ENCODE data around the gene STK33. TPM values are rescaled to one million over a fixed set of nuclear protein-coding genes. Genes with fewer than 3 reads are reported as not detected.

Gene STK33
- total and polyA plus RNA-seq, 12 donors: 6.9 to 37.9 (median 30.1) TPM

DNA sequence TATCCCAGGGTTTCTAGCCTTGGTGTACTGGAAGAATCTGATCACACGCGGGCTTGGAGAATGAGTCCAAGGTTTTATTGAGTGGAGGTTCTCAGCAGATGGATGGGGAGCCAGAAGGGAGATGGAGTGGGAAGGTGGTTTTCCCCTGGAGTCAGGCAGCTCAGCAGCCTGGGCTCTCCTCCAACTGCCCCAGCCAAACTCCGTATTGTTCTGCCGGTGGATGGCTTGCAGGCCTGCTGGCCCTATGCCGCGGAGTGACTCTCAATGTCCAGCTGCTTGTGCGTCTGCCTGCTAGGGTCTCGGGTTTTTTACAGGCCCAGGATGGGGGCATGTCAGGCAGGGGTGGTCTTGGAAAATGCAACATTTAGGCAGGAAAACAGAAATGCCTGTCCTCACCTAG is 168.0 kb downstream of the STK33 start:
- peak in 1 of 2 donors; percentile 48 for DNase-seq
- intact Hi-C loops (cut with DNase I): no loop called here
- TF ChIP-seq, protein P1, sequence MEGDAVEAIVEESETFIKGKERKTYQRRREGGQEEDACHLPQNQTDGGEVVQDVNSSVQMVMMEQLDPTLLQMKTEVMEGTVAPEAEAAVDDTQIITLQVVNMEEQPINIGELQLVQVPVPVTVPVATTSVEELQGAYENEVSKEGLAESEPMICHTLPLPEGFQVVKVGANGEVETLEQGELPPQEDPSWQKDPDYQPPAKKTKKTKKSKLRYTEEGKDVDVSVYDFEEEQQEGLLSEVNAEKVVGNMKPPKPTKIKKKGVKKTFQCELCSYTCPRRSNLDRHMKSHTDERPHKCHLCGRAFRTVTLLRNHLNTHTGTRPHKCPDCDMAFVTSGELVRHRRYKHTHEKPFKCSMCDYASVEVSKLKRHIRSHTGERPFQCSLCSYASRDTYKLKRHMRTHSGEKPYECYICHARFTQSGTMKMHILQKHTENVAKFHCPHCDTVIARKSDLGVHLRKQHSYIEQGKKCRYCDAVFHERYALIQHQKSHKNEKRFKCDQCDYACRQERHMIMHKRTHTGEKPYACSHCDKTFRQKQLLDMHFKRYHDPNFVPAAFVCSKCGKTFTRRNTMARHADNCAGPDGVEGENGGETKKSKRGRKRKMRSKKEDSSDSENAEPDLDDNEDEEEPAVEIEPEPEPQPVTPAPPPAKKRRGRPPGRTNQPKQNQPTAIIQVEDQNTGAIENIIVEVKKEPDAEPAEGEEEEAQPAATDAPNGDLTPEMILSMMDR (IDR thresholded peaks at IDR 0.05): no peak
- Histone ChIP-seq H3K4me3 (no peak overlapping the region), H3K4me1 (peaks cover 0 to 11% (median 0%) of the 10 kb centered on the region in 9 donors), H3K9me3 (peaks cover 0 to 12% (median 0%) of the 10 kb centered on the region in 11 donors), H3K36me3 (no peaks in the 10 kb centered on the region), H3K27me3 (no peaks in the 10 kb centered on the region), H3K27ac (no peak overlapping the region)
- peak in 3 of 8 donors; percentile 57 to 75 (median 63) for ATAC-seq
- WGBS, 2 donors: 85 to 88% methylated on average over 8 of the region's 8 CpGs

DNA sequence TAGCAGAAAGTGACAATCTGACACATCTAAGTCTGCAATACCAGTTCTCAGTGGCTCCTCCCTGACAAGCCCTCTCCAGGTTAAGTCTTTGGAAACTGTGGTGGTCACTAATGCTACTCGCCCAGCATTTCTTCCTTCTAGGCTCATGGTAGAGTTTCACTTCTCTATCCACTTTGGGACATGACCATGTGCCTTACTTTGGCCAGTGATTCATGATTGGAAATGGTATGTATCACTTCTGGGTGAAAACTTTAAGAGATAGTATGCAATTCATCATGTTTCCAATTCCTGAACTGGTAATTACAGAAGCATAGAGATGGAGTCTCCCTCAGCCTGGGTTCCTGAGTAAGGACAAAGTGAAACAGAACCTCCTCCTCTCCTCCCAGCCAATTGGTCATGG is 178.8 kb downstream of the STK33 start:
- TF ChIP-seq, protein P1 (IDR thresholded peaks at IDR 0.05): no peak
- Histone ChIP-seq H3K36me3 (no peaks in the 10 kb centered on the region), H3K27ac (no peak overlapping the region), H3K9me3 (no peaks in the 10 kb centered on the region), H3K4me1 (no peaks in the 10 kb centered on the region), H3K4me3 (no peak overlapping the region), H3K27me3 (no peaks in the 10 kb centered on the region)
- DNase-seq (no peak), ATAC-seq (no peak)
- intact Hi-C loops (cut with DNase I): no loop called here
- 75 to 85% methylated on average over 1 of the region's 1 CpG for WGBS, 2 donors

DNA sequence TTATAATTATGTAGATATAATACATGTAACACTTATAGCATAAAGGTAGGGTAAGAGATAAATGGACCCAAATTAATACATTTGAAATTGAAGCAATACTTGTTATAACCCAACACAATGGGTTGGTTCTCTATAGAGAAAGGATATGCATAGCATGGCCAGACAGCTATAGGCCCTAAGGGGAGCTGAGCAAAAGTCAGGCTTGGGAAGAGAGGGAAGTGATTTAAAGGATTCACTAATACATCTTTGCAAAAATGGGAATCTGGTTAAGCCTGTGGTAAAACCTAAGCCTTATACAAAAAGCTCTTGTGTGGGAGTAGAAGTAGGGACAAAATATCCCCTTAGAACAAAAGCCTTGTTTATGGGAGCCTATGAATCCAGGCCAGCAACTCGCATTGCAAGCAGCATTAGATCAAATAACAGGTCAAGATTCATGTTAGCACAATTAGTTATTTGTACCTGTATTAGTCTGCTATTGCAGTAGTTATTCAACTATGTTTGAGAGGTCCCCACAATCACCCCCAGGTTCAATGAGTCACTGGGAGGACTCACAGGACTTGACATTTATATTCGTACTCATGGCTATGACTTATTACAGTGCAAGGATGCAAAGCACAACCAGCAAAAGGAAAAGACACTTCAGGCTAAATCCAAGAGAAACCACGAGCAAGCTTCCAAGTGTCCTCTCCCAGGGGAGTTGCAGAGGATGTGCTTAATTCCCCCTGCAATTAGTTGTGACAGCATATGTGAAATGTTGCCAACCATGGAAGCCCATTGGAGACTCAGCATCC is 185.7 kb downstream of the STK33 start:
- Histone ChIP-seq H3K4me1 (no peaks in the 10 kb centered on the region), H3K27me3 (no peaks in the 10 kb centered on the region), H3K9me3 (peaks cover 0 to 9% (median 0%) of the 10 kb centered on the region in 11 donors), H3K27ac (no peak overlapping the region), H3K4me3 (no peak overlapping the region), H3K36me3 (no peaks in the 10 kb centered on the region)
- 53 to 72% methylated on average over 3 of the region's 3 CpGs for WGBS, 2 donors
- intact Hi-C loops (cut with DNase I): no loop called here
- TF ChIP-seq, protein P1 (IDR thresholded peaks at IDR 0.05): no peak
- DNase-seq: no peak
- ATAC-seq: no peak

DNA sequence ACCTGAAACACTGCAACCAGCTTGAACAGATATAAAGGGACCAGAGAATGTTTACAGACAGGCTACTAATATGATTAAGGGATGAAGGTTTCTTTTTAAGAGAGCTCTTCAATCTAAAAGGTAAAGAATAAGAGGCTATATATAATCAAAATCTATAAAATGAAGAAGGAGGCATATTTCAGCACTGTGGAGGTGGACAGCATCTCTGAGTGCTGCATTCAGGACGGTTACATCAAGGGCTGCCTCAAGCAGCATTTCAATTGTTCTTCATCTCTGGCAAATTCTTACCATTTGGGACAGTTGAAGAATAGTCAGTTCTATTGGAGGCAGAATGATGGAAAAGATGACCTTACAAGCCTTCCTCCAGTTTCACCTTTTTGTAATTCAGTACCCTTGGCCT is 190.7 kb downstream of the STK33 start:
- intact Hi-C loops (cut with DNase I): no loop called here
- Histone ChIP-seq H3K36me3 (no peaks in the 10 kb centered on the region), H3K4me3 (no peak overlapping the region), H3K4me1 (no peaks in the 10 kb centered on the region), H3K27ac (no peak overlapping the region), H3K9me3 (peaks cover 0 to 9% (median 0%) of the 10 kb centered on the region in 11 donors), H3K27me3 (no peaks in the 10 kb centered on the region)
- DNase-seq (no peak), ATAC-seq (no peak)
- TF ChIP-seq, protein P1 (IDR thresholded peaks at IDR 0.05): no peak
- WGBS, 2 donors: 18 to 27% methylated on average over 1 of the region's 1 CpG

All from heart right ventricle (tissue), 16 donors.